ENCODE results near the gene ST6GALNAC5.

DNA sequence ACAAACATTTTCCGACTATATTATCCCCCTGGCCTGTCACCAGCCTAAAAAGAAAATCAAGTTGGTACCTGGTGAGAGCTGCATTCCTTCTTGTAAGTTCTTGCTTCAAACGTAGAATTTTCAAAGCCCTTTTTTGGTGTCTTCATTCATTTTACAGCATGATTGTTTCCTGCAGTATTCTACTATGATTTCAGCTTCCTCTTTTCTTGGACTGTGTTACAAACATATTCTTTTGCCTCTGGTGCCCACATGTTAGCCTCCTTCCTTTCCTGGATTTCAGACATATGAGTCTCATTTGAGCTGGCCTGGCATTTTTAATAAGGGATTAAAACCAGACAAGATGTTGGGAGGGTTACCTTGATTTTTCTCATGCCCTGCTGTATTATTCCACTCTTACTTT is 209.5 kb downstream of the ST6GALNAC5 start:
- TF ChIP-seq MAX (IDR thresholded peaks at IDR 0.05) (no peak), TEAD4 (IDR thresholded peaks at IDR 0.05) (no peak), CREB1 (IDR thresholded peaks at IDR 0.05; ENCODE audit: low read depth) (no peak), YY1 (IDR thresholded peaks at IDR 0.05; ENCODE audit: low read depth) (no peak), EP300 (IDR thresholded peaks at IDR 0.05; ENCODE audit: borderline replicate concordance) (no peak), RAD21 (IDR thresholded peaks at IDR 0.05; ENCODE audit: low read depth) (no peak), REST (IDR thresholded peaks at IDR 0.05; ENCODE audit: low read depth) (no peak), FOXM1 (IDR thresholded peaks at IDR 0.05; ENCODE audit: borderline replicate concordance, low read depth) (no peak), TAF1 (IDR thresholded peaks at IDR 0.05; ENCODE audit: low read depth) (no peak), NFIC (IDR thresholded peaks at IDR 0.05) (no peak), USF1 (IDR thresholded peaks at IDR 0.05) (no peak), TCF12 (IDR thresholded peaks at IDR 0.05; ENCODE audit: low read depth) (no peak)

Data from Ishikawa (cell line).